GM18517 (cell line): ENCODE measurements around the gene SUGCT.

ENCODE experiments used
- ATAC-seq: cut with Tn5 transposase; IDR thresholded peaks from one replicate; pipeline ENCODE4 v1.9.1; 2021; ENCODE audit warnings: mild to moderate bottlenecking, moderate library complexity; ENCODE audit not compliant: unreplicated experiment

Gene SUGCT

DNA sequence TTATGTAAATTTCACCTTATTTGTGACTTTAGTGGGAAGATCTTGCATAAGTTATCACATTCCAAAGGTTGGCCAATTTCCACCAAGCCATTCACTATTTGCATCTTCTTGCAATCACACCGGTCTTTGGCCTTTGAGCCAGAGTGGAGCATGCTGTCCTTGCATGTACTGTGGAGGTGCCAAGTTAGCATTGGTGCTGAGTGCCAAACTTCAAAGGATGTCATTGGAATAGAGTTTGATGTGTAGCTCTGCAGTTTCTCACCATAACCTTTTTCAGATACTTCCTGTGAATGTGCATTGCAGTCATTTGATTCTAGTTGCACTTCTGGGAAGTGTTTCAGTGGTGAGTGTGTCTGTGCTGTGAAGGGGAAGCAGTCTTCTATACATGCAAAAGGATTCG lies 620.6 kb downstream of the SUGCT start:
- ATAC-seq = no peak

DNA sequence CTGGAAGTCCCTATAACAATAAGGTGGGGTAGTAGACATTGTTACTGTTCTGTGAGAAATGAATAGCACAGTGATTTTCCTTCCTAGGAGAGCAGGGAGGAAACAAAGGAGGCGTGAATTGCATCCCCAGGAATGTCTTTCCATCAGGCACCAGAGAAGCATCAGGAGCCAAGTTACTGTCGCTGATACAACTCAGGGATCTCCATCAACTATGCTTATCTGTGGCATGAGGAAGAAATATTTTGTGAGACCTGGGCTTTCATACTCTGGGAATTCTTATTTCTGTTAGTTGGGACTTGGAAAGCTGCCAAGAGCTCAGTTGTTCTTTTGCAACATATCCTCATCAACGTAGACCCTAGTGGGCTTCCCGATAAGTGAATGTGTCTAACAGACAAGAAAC lies 622.3 kb downstream of the SUGCT start:
- ATAC-seq = no peak

DNA sequence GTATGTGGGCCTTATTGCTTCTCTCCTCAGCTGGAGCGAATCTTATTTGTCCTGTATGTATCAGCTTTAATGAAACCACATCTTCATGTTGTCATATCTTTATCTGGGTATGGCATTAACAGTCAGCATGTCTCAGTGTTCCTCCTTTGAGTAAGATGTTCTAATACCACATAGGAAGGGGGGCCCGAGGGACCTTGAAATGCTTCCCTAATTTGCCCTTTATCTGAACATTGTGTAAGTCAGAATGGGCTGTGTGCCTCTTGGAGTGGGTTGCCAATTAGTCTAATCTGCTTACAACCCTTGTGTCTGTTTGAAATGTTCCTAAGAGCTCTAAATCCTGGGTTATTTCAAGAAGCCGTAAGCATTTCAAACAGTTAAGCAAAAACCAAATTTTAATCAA lies 623.8 kb downstream of the SUGCT start:
- ATAC-seq = no peak

DNA sequence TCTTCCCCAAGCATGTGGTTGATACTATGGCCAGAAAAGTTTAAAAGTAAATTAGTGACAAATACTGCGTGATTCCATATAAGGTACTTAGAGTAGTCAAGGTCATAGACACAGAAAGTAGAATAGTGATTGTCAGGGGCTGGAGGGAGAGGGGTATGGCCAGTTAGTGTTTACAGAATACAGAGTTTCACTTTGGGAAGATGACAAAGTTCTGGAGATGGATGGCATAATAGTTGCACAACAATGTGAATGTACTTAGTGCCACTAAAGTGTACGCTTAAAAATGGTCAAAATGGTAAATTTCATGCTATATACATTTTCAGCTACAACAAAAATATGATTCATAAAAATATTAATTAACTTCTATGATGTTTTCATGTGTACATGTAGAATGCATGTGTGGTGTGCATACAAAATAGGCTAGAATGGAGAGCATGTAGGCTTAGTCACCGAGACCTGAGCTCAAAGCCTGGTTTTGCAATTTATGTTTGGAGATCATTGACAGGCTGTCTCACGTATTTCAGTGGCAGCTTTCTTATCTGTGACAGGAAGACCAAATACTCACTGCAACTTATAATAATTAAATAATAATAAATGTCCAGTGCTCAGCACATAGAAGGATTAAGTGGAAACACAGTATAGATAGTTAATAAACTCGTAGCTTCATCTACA lies 625.6 kb downstream of the SUGCT start:
- no peak for ATAC-seq

DNA sequence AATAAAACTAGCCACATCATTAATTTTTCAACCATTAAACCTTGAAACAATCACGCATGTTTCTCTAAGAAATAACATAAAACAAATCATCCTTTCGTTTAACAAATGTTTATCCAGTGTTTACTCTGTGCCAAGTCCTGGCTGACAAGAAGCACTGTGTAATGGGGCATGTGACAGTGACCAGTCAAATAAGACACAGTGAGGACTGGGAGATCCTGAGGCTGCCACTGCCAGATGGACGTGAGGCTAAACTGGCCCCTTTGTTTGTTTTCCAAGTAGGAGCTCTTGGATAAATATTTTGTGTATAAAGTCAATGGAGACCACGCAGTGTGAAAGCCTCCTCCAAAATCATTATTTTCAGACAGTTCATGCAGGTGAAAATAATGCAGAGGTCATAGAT lies 626.2 kb downstream of the SUGCT start:
- ATAC-seq = no peak

DNA sequence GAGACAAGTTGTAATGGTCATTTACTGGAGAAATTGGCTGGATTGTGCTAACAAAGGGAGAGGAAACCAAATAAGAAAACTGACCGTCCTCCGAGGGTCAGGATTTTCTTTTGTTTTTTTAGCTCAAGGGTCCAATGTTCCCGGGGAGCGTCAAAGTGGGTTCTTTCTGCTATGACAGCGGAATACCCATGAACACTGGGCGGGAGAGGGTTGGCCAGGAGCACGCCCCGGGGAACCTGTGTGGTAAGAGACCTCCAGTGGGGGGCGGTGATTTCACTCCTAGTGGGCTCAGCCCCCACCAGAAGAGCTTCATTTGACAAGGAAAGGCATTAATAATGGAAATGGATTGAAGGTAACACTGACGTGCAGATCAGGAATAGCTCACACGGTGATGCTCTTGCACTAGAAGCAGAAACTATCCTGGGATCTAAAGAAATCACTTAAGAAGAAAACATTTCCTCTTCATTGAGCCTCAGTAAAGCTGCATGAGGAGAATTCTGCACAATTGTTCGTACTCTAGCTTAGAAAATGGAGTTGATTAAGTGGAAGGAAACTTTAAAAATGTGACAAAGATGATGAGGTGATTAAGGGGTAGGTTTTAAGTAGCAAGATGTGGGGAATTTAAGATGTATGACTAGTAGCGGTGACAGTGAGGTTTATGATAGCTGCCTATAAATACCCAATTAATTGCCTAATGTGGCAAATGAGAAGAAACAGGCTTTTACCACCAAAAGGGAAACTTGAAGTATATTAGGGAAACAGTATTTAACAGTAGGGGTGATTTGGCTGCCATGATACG lies 627.2 kb downstream of the SUGCT start:
- no peak for ATAC-seq

DNA sequence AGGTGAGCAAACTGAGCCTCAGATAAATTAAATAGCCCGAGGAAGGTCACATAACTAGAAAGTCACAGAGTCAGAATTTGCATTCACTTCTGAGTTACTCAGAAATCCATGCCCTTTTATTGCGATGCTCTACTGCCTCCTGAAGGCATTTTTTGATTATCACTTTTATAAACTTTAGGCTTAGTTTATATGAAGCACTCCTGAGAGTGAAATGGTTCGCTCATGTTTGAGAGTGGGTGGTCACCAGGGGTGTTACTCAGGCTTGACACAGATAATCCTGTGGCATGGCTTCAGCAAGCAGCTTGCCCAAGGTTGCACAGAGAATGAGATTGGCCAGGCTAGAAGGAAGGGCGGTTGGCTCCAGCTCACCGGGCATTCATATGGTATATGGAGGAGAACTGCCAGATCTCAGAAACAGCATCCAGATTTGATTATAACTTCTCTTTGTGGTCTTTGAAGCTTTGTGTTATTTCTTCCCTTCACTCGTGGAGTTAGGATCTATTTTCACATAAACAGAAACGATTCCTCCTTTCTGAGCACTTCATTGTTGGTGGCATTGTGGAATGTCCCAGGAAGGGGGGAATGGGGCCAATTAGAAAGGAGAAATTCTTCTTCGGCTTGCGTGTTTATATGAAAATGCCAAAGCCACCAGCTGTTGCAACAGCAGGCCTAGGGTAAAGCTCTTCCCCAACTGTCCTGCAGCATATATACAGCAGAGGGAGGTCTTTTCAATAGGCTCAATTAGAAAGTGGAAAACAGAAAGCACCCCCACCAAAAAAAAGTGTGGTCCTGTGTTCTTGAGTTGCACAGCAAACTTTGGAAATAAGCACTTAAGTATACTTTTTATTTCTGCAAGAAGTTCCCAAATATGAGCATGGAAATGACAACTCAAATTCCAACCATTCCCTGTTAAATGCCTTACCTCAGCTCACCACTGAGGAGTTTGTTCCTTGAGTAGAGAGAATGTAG lies 628.8 kb downstream of the SUGCT start:
- ATAC-seq = no peak

DNA sequence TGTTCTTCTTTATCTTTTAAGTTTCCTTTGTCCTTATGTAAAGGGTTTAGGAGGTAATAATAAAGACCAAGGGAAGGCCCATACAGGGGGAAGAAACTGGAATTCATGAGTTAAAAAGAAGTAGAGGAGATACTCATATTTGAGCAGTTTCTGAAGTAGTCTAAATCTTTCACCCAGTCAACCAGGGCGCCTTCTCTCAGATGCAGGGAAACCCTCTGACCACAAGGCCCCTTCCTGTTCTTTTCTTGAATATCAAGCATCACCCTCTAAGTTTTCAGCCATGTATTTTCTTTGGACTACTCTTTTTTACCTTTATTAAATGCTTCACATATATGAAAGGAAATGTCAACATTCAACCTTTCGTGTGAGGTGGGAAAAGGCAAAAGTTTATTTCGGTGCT lies 630.8 kb downstream of the SUGCT start:
- ATAC-seq = no peak

DNA sequence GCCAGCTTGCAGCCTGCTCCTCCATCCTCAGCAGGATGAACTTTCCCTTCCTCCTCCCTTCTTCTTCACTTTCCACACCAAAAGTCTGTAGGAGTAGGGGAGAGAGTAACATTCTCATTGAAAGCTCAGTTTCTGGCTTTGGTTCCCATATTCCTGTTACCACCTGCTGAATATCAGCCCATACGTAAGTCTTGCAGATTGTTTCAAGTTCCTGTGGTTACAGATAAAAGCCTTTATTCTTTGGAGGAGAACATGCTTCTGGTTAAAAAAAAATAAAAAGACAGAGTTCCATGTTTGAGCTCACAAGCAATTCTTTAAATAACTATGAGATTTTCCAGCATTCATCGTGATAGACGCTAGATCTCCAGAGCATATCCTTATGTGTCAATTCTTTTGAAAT lies 637.3 kb downstream of the SUGCT start:
- ATAC-seq = no peak

DNA sequence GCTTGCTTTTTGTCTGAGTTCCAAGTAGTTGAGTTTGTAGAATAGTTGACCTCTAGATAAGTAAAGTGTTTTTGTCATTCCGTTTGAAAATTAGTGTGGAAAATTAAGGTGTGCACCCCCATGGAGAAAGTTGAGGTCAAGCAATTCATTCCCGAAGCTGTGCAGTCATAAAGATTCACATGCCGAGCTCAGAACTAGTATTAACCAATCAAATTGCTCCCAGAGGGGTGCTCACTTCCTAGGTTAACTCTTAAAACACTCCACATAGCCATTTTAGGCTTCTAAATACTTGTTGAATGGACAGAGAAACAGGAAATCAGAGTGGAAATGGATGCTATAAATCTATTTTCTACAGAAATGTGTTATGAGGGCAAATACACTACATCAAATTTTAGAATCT lies 638.9 kb downstream of the SUGCT start:
- ATAC-seq = no peak

DNA sequence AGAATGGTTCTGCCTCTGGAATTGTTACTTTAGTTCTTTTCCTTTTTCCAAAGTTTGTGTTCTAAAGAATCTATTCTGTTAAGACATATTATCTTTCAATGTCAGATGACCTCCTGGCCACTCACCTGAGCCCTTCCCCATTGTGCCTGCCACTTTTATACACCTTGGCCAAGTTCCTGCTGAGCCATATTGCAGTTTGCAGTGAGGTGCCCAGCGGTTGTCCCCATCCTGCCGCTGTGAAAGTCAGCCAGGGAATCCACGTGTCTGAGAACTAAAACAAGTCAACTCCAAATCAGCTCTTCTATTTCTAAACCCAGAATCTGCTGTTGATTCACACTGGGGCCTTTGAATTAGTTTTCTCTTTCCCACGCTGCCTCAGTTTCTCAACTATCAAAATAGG lies 641.1 kb downstream of the SUGCT start:
- no peak for ATAC-seq

DNA sequence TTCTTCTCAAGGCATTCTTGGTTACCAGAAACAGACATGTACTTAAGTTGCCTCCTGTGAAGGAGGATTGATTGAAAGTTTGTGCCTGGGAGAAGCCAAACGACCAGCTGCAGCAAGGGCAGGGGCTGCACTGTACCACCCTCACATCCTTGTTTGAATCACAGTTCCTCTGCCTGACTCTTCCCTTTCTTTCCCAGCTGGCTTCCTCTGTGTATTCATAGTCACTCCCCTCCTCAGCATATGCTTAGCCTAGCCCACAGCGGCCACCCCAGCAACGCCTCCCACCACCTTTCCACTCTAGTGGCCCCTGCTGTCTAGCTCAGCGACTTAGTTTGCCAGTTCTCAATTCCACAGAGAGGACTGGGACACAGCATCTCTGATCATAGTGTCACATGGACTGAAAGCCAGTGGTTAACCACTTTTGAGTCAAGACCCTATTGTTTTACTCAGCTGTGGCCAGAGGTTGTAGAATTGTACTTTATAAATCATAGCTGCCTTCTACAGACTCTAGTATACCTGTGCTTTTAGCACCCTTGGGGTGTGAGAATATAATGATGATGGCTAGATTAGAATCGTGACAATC lies 643.0 kb downstream of the SUGCT start:
- no peak for ATAC-seq

DNA sequence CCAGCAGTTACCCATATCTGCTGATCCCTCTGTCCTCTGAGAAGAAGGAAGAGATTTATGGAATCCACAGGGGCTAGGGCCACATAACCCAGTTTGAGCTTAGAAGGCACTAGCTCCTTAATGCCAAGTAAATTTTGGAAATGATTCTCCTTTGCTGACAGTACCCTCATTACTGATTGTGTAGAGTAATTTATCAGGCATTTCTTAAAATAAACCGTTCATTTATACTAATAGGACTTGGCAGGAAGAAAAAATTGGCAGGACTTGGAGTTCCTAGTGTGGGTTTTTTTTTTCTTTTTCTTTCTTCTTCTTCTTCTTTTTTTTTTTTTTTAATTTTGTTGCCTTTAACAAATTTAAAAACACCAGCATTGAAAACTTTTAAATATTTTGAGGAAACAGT lies 645.7 kb downstream of the SUGCT start:
- ATAC-seq = no peak

DNA sequence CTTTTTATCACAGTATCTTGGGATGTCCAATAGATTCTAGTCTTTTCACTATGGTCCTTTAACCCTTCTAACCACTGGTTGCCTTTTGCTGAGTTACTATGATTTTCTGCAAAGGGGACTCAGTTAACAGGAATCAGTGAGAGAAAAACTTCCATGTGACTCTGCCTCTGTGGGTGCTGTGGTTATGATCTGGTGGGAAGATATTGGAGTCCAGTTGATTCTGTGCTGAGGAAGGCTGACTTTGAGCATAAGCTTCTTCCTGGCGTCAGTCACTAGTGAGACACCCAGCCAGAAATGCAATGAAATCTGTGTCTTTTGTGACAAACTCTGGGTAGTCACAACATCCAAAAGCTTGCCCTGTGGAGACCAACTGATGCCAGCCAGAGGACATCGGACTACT lies 648.0 kb downstream of the SUGCT start:
- no peak for ATAC-seq

DNA sequence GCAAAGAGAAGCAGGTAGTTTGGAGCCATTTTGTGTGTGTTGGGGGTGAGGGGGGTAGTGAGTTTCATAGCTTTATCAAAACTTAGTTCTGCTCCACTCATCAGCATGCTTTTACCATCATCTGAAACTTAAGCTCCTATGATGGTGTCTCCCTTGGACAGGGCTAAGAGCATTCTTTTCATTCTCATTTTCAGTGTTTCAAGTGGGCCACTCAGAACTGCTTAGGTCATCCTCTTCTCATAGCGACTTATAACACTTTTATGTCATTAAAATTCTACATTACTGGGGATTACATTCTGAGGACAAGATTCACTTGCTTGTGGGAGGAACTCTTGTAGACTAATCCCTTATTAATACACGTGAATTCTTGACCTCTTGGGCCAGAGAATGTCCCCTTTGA lies 649.4 kb downstream of the SUGCT start:
- no peak for ATAC-seq

DNA sequence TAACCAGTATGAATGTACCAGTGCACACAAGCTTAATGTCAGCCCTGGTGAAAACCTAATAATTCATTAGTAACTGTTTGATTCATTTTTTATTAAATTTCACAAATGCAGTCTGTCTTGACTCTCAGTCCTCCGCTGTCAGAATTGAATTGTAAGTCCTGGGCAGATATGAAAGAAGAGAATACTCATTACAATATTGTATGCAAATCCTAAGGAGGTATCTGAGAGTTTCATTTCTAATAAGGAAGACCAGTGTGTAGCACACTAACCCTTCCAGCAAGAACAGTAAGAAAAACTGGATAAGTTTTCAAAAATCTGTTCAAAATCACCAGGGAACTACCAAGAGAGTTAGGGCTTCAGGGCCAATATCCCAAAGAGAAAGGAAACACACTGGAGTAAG lies 652.1 kb downstream of the SUGCT start:
- no peak for ATAC-seq

DNA sequence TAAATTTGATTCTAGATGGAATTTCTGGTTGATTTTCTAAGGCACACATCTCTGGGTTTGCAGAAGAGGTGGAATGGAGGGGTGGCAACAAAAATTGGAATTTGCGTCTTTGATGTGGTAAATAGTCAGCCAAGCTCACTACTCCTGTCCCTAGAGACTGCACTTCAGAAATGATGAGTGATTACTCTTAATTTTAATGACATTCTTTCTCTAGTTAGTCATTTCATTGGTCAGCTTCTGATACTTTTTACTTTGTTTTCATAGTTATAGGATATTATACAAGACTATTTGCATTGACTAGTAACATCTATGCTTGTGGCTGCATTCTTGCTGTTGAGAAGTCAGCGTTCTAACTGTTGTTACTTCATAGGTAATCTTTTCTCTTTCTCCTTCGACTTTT lies 658.3 kb downstream of the SUGCT start:
- ATAC-seq = no peak

DNA sequence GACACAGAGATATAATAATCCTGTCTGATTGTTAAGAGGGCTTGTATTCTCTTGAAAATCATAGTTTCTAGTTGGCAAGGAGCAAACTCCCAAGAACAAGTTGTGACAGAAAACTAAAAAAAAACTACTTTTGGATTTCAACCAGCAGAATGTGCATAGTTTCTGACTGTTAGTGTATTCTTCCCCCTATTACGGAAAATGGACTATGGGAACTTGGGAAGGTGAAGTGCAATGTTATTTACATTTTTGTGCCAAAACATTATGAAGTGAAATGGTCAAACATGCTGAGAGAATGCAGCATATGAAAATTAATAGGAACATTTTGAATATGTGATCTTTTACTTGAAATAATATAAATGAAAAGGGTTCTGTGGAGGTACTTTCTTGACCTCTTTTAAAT lies 660.8 kb downstream of the SUGCT start:
- no peak for ATAC-seq

DNA sequence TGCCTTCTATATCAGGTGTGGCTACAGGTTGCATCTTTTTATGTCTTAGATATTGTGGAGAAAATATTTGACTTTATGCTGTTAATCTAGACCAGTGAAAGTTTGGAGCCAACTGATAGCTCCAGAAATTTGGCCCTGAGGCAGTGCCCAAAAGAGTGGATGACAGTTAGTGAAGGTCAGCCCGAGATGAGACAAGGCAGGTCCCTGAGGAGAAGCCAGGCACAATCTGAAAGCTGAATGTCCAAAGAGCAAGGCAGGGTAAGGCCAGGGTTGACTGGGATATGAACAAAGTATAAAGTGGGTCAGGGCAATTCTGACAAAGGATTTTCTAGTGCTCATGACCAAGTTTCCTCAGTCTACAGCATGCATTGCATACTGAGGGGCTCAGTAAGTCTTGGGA lies 661.9 kb downstream of the SUGCT start:
- ATAC-seq = no peak

DNA sequence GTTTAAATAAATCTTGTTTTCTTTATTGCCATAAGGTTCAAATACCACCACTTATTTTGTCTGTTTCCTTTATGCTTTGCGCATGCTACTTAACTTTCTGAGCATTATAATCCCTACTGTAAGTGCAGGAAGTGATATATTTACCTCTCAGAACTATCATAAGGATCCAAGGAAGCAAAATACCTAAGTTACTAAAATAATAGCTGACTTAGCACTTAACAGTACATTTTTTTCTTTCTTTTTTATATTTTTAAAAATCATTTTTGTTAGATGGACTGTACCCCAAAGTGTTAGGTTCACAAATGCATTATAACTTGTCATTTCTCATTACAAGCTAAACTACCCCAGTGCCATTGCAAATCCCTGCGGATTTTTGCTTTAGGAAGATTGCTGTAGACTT lies 663.8 kb downstream of the SUGCT start:
- ATAC-seq = no peak
